Measurements from ENCODE around the gene SOWAHA. TPM values are rescaled to one million over a fixed set of nuclear protein-coding genes. Genes with fewer than 3 reads are reported as not detected.
A peak's percentile ranks its signal among the peaks of the same experiment; 100 is the strongest.

Gene SOWAHA
- total RNA-seq, 1 donor from 2014 or later, result 0.45 TPM

GRCh38 chr5:132825834-132826391 is 12.8 kb downstream of the SOWAHA start:
- no peak for DNase-seq (ENCODE audit: low read depth)

GRCh38 chr5:132826424-132827082 is 13.5 kb downstream of the SOWAHA start:
- no peak for DNase-seq (ENCODE audit: low read depth)

GRCh38 chr5:132827943-132828673 is 15.0 kb downstream of the SOWAHA start:
- no peak for DNase-seq (ENCODE audit: low read depth)

GRCh38 chr5:132828846-132829494 is 15.9 kb downstream of the SOWAHA start:
- no peak for DNase-seq (ENCODE audit: low read depth)

DNA sequence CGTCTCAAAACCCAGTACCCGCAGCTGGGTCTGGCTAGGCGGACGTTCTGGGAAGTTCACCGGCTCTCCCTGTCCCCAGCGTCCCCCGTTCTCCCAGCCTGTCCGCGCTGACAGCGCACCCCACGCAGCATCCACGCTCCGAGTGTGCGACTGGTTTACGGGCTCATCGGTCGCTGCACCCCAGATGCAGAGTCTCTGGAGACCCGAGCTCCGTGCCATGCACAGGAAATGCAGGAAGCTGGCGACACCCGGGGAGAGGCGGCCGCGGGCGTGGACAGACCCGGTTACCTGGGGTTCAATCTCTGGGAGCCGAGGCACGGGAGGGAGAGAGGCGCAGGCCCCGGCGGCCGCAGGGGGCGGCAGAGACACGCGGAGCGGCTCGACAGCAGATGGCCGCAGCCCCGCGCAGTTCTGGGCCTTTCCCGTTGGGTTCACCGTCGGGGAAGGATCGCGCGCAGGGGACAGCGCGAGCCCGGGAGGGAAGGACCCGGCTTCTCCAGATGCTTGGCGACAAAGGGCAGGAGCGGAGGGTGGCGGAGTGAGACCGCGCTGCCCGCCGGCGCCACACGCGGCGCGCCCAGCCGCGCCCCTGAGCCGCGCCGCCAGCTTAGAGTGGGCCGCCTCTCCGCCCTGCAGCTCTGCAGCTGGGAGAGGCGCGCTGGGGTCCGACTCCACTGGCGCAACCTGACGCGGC is 16.8 kb downstream of the SOWAHA start:
- no peak for DNase-seq (ENCODE audit: low read depth)

DNA sequence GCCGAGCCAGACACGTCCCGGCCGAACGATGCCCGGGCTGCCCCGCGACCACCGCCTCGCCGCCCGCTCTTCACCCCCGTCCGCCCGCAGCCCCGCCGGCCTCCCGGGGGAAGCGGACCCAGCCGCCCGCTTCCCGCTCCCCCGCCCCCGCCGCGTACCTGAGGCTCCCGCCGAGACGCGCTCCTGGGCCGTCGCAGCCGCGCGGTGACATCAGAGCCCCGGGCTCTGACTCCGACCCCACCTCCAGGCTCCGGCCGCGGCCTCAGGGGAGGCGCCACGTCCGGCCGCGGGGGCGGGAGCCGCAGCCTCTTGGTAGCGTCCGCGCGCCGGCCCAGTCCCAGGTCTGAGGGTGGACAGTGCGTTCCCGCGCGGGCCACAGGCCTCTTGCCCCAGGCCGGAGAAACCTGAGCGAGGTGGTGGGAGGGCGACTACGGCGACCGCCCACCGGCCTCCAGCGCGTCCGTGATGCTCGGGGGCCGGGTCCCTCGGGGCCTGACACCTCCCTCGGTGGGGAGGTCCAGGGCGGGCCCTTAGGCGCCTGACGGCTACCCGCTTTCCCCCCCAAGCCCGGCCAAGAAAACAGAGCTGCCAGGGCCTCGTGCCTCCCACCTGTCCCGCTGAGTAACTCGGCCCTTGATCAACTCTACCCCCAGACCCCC is 17.5 kb downstream of the SOWAHA start, which contains the start of gene SHROOM1:
Gene SHROOM1, minus strand, starts transcription at position 212 of the 659 bp plus-strand sequence. CDS start 4,507 bp downstream, outside the sequence.
- DNase-seq (ENCODE audit: low read depth), result no peak

GRCh38 chr5:132831095-132831860 is 18.2 kb downstream of the SOWAHA start:
- no peak for DNase-seq (ENCODE audit: low read depth)

- no peak for DNase-seq (ENCODE audit: low read depth)
Measured at GRCh38 chr5:132832612-132833011, 19.5 kb downstream of the SOWAHA start.

GRCh38 chr5:132834057-132834456 is 21.0 kb downstream of the SOWAHA start:
- no peak for DNase-seq (ENCODE audit: low read depth)

- DNase-seq (ENCODE audit: low read depth), result no peak
Measured at GRCh38 chr5:132836852-132837251, 23.8 kb downstream of the SOWAHA start.

GRCh38 chr5:132837868-132838267 is 24.8 kb downstream of the SOWAHA start:
- no peak for DNase-seq (ENCODE audit: low read depth)

DNA sequence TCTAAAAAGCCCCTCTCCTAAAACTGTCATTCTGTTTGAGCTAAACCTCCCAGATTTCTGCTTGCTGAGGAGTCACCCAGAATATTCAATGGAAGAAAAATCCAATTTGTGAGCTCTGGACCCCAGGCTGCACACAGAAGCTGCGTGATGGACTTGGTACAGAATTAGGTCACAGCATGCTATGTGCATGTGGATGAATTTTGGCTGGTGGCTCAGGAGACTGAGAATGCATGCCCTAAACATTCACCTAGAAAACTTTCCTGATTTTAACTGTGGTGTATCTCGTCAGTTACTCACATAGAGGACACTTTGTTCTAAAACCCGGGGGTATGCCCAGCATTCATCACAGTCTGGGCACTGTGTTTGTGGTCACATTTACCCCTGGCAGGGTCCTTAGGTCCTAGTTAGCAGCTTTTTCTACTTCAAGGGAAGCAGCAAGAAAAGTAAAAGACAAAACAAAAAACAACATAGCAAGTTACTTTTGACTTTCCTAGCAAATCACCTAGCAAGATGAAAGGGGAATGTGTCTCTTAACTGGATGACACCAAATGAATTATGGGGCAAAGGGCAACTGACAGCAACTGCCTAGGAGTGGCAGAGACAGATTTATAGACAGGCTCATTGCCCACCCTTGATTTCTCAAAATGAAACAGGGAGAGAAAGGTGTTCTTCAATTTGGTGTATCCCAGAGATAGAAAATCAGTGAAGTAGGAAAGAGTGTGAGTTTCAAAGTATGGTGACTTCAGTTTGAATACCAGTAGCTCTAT is 25.6 kb downstream of the SOWAHA start:
- no peak for DNase-seq (ENCODE audit: low read depth)

GRCh38 chr5:132839426-132840301 is 26.6 kb downstream of the SOWAHA start:
- peak; percentile 74 for DNase-seq (ENCODE audit: low read depth)

GRCh38 chr5:132840313-132840712 is 27.2 kb downstream of the SOWAHA start:
- DNase-seq (ENCODE audit: low read depth), result no peak

DNA sequence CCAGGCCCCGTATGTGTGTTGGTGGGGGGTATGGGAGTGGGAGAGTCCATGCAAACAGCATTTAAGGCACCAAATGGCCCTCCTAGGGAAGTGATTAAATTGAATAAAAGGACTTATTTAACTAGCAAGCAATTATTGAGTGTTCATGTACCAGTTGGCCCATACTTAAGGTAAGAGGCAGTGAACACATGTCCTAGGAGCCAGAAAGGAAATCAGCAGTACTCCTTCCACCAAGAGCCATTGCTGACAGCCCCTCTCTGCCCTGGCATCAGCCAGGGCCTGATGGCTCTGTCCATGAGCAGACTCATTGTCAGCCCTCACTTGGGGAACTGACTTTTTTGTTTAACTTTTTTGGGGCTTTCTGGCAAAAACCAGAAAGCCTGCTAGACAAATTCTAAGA is 27.8 kb downstream of the SOWAHA start:
- DNase-seq (ENCODE audit: low read depth), result no peak

- DNase-seq (ENCODE audit: low read depth), result peak; percentile 55
Measured at GRCh38 chr5:132841305-132841704, 28.2 kb downstream of the SOWAHA start.

- no peak for DNase-seq (ENCODE audit: low read depth)
Measured at GRCh38 chr5:132848270-132848669, 35.2 kb downstream of the SOWAHA start.

GRCh38 chr5:132849347-132849746 is 36.2 kb downstream of the SOWAHA start:
- DNase-seq (ENCODE audit: low read depth), result peak; percentile 69

DNA sequence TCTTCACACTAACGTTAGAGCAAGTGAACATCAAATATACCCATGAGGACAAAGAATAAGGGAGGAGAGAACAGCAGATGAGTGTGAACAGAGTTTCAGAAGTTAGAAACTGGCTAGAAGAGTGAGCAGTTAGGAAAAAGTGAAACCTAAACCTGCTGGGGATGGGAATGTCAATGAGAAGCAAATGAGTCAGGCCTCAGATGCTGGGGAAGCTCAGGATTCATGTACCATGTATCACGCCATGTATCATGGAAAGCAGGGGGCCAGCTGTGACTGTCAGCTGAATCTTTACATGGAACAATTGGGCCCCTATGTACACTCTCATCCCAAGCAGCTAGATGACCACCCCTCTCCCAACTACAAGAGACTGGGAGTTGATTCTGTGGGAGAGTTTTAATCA is 37.0 kb downstream of the SOWAHA start:
- peak; percentile 37 for DNase-seq (ENCODE audit: low read depth)

Measured in renal cortical epithelial cell (primary cell).